ENCODE results near the gene LRP2BP.

DNA sequence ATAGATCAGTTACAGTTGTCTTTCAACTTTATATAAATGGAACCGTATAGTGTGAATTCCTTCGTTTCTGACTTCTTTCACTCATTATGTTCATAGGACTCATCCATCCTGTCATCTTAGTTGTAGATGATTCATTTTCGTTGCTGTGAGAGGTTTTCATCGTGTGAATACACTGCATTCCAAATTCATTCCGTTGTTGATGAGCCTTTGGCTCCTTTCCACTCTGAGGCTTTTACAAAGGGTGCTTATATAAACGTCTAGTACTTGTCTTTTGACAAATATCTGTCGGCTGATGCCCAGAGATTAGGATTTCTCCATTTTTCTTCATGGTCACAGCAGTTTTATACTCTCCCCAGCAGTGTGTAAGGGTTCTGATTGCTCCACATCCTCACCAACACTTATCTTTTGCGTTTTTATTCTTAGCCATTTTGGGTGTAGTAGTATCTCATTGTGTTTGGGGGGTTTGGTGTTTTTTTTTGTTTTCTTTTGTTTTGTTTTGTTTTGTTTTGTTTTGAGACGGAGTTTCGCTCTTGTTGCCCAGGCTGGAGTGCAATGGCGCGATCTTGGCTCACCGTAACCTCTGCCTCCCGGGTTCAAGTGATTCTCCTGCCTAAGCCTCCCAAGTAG lies 48.6 kb downstream of the LRP2BP start:
- TF ChIP-seq, protein P1, sequence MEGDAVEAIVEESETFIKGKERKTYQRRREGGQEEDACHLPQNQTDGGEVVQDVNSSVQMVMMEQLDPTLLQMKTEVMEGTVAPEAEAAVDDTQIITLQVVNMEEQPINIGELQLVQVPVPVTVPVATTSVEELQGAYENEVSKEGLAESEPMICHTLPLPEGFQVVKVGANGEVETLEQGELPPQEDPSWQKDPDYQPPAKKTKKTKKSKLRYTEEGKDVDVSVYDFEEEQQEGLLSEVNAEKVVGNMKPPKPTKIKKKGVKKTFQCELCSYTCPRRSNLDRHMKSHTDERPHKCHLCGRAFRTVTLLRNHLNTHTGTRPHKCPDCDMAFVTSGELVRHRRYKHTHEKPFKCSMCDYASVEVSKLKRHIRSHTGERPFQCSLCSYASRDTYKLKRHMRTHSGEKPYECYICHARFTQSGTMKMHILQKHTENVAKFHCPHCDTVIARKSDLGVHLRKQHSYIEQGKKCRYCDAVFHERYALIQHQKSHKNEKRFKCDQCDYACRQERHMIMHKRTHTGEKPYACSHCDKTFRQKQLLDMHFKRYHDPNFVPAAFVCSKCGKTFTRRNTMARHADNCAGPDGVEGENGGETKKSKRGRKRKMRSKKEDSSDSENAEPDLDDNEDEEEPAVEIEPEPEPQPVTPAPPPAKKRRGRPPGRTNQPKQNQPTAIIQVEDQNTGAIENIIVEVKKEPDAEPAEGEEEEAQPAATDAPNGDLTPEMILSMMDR (IDR thresholded peaks at IDR 0.05): no peak
- TF ChIP-seq POLR2A (IDR thresholded peaks at IDR 0.05): no peak

Data from gastroesophageal sphincter (tissue), 3 donors.